CD4-positive, alpha-beta T cell treated with Interleukin-15 for 1 hour (primary cell): ENCODE results near the gene WDR5.

Experiments used
- DNase-seq: peaks from one replicate; pipeline ENCODE4 v3.0.0-alpha.2; 2020

WDR5 gene

DNA sequence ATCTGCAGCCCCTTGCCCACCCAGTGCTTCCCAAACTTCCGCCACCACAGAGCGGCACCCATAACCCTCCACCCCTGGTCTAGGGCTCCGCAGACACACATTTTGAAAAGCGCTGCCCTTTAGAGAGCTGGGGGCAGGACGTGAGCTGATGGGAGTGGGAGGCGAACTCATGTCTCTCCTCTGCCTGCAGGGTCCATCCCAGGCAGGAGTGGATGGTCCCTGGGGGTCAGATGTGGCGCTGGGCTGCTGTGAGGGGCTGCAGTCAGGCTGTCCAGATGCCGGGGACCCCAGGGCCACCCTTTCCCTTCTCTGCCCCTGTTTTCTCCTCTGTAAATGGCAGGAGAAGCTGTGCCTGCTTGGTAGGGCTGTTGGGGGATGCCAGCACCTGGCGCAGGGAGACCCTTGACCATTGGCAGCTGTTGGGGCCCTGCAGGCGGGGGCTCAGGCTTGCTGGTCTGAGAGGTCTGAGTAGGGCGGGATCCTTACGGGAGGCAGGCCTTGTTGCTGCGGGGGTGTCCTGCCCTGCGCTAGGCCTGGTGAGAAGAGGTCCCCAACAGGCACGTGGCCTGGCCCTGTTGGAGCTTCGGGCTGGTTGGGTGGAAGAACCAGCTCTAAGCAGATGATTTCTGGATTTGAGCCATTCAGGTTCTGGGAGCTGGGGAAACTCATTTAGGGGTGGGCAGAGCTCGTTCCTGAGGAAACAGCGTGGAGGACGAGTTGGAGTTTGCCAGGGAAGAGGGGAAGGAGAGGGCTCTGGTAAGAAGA, 38.8 kb downstream of the WDR5 start:
- no peak for DNase-seq

DNA sequence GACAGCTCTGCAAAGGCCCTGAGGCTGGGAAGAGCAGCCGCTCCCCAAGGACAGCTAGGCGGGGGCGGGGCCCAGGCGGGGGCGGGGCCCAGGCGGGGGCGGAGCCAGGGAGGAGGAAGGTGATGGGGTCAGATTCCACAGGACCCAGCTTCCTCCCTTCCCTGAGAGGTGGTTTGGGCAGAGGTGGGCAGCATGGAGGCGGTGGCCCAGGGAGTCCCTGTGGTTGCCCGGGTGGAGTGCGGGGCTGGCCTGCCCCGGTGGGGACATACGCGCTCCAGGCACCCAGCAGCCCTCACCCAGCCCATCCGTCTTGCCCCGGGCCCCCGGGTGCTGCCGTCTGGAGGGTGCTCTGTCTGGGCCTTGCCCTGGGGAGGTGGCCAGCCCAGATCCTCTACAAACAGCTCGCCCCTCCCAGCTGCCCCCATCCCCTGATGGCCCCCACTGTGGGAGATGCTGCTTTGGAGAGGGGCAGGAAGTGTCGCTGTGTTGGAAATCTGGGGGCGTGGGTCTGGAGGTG, 39.5 kb downstream of the WDR5 start:
- no peak for DNase-seq

- no peak for DNase-seq
Measured at GRCh38 chr9:134175808-134176598, 40.1 kb downstream of the WDR5 start.

DNA sequence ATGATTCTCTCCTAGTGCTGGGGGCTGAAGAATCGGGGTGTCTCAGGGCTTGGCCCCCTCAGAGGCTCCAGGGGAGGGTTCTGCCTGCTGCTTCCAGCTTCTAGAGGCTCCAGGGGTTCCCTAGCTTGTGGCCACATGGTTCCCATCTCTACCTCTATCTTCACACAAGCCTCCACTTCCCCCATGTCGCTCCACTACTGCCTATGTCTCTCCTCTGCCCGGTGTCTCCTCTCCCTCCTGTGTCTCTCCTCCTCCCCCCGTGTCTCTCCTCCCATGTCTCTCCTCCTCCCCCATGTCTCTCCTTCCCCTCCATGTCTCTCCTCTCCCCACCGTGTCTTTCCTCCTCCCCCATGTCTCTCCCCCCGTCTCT, 40.7 kb downstream of the WDR5 start:
- no peak for DNase-seq

DNA sequence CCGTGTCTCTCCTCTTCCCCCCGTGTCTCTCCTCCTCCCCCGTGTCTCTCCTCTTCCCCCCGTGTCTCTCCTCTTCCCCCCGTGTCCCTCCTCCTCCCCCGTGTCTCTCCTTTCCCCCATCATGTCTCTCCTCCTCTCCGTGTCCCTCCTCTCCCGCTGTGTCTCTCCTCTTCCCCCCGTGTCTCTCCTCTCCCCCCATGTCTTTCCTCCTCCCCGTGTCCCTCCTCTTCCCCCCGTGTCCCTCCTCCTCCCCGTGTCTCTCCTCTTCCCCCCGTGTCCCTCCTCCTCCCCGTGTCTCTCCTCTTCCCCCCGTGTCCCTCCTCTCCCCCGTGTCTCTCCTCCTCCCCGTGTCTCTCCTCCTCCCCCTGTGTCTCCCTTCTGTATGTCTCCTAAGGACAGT, 41.3 kb downstream of the WDR5 start:
- no peak for DNase-seq

DNA sequence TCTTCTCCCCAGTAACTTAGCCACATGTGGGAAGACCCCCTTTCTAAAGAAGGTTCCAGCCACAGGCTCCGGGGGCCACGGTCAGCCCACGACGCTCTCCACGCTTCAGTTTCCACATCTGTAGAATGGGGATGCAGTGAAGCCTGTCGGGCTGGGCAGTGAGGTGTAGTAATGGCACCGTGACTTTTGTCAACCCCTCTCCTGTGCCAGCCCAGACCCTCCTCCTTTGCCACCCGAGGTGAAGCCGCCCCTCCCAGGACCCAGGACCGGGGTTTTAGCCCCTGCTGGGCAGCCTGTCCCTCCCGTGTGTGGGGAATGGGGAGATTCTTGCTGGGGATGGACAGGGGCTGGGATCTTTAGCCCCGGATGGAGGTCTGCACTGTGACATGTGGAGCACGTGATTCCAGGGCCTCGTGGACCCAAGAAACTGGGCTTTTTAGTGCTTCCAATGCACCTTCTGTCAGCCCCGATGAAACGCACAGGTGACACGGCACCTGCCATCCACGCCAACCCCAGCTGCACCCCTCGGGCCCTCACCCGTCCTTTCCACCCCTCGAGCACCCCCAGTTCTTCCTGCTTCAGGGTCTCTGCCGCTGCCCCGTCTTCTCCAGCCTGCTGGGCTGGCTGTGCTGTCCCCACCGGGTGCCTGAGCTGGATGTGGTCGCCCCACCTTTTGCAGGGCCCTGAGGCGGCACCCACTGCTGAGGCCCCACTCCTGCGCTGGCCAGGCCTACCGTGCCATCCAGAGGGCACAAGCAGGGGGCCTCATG, 41.9 kb downstream of the WDR5 start:
- peak; percentile 14 for DNase-seq

GRCh38 chr9:134178394-134178767, 42.5 kb downstream of the WDR5 start:
- DNase-seq, result peak; percentile 15

- DNase-seq, result peak; percentile 11
Measured at GRCh38 chr9:134178768-134179551, 43.1 kb downstream of the WDR5 start.

- no peak for DNase-seq
Measured at GRCh38 chr9:134179595-134179917, 43.7 kb downstream of the WDR5 start.

- DNase-seq, result peak; percentile 12
Measured at GRCh38 chr9:134179918-134180785, 44.3 kb downstream of the WDR5 start.

DNA sequence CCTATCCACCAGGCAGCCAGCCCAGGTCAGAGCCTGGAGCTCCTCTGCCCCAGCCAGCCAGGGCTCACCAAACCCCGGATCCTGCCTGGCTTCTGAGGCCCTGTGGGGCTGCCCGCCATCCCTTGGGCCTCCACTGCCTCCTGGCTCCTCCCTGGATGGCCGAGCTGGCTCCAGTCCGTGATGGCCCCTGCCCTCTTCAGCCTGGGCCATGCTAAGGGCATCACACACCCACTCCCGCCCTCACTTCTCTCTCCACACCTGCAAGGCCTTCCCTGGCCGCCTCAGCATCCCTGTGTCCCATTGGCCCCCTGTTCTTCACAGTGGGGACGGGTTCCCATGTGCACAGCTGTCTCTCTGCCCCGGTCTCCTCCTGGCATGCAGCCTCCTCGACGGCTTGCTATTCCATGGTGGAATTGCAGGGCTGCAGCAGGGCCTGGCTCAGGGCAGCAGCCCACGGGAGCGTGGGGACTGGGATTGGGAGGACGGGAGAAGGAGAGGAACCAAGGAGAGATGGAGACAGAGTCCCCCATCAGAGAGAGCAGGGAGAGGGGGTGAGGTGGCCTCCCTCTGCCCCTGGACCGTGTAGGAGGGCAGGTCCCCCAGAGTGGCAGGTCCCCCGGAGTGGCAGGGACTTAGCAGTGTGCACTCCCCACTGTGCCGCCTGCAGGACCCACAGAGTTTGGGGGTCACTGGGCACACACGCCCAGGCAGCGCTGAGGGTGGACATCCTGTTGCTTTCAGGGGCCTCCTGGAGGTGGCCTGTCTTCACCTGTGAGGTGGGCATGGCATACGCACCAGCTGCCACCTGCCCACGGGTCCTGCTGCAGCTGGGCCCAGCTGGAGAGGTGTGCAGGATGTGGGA, 45.1 kb downstream of the WDR5 start:
- DNase-seq, result peak; percentile 15

GRCh38 chr9:134181648-134182034, 45.8 kb downstream of the WDR5 start:
- no peak for DNase-seq

- DNase-seq, result no peak
Measured at GRCh38 chr9:134182554-134183085, 46.7 kb downstream of the WDR5 start.

DNA sequence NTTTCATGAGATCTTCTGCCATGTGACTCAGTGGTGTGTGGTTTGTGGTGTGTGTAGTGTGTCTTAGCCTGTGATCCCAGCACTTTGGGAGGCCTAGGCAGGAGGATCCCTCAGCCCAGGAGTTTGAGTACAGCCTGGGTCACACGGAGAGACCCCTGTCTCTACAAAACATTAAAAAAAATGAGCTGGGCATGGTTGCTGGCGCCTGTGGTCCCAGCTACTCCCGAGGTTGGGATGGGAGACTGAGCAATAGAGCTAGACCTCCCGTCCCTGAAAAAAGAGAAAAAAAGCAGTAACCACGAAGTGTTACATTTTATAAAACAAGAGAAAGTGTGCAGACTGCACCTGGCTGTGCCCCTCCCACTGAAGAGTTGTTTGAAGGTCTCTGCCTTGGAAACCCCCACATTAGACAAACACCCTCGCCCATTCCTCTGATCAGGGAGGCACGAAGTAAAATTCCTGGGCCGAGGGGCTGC, 49.7 kb downstream of the WDR5 start:
- DNase-seq, result peak; percentile 26

DNA sequence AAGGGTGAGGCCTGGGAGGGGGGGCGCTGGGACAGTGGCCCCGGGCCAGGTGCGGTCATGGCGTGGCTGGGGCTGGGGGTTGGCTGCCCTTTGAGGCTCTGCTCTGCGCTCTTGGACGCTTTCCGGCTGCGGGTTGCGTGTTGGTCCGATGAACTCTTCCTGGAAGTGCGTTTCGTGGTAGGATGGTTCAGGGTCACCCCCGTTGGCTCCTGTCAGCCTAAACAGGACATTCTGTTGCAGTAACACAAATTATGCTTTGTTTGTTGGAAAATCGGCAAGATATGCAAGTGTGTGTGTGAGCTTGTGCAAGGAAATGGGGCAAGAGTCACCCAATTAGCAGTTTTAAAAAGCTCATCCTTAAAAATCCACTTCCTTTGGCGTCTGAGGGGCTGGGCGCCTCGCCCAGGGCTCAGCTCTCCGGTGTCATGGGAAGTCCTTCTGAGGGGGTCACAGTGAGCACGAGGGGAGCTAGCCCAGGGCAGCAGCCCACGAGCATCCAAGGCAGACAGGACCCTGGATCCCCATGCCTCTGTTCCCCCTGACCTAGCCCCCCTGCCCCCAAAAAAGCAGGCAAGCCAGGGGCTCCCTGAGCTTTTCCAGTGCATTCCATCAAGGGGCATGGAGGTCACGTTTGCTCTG, 50.7 kb downstream of the WDR5 start:
- DNase-seq, result peak; percentile 6

GRCh38 chr9:134187110-134187531, 51.2 kb downstream of the WDR5 start:
- peak; percentile 30 for DNase-seq

DNA sequence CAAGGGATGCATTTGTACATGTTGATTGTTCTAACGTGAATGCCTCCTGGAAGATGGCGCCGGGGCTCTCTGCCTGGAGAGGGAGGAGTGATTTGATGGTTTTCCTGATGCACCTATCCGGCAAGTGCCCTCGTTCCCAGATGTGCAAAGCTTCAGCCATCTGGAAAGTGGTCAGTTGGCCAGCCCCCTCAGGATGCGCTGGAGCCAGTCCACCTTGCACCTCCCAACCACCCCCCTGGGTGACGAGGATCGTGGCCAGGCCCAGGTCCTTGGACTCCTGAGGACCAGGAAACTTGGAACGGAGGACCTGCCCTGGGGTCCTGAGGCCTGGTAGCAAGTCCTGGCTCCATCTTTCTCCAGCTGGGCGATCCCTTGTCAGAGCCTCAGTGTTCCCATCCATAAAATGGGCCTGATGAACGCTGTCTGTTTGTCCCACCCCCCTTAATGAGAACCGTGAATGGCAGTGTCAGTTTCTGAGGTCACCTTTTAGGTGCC, 52.1 kb downstream of the WDR5 start:
- peak; percentile 12 for DNase-seq

GRCh38 chr9:134188386-134189144, 52.7 kb downstream of the WDR5 start:
- peak; percentile 11 for DNase-seq

DNA sequence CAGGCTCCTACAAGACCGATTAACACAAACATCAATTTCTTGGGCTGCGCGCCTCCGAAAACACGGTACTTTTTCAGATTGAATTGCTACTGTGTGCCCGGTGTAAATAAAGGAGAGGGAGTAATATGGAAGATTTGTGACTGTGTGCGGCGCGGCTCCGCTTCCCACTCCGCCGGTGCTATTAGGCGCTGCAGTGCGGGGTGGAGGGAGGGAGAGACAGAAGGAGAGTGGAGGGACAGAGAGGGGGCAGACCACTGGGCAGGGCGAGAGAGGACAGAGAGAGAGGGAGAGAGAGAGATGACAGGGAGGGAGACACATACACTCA, 53.2 kb downstream of the WDR5 start:
- peak; percentile 4 for DNase-seq
